Suprapubic skin (tissue), 4 donors: ENCODE data around the gene CACNA2D1. TPM values are rescaled to one million over a fixed set of nuclear protein-coding genes. Genes with fewer than 3 reads are reported as not detected.

Experiments used
- DNase-seq, 2 donors: peaks; one replicate each; pipeline ENCODE4 v3.0.0-alpha.2; 2019; ENCODE audit warnings: low spot score in 2 of 2
- H3K27ac ChIP-seq: fragments of 200-600 bp; sonication (generic); one replicate; pipeline ENCODE4 v1.5.1; 2019
- H3K27me3 ChIP-seq: fragments of 200-600 bp; sonication (generic); one replicate; pipeline ENCODE4 v1.5.1; 2019
- H3K36me3 ChIP-seq: fragments of 200-600 bp; sonication (generic); one replicate; pipeline ENCODE4 v1.5.1; 2019
- H3K4me1 ChIP-seq: fragments of 200-600 bp; sonication (generic); one replicate; pipeline ENCODE4 v1.5.1; 2019
- H3K4me3 ChIP-seq: fragments of 200-600 bp; sonication (generic); one replicate; pipeline ENCODE4 v1.5.1; 2019; ENCODE audit warnings: mild to moderate bottlenecking
- H3K9me3 ChIP-seq: fragments of 200-600 bp; sonication (generic); one replicate; pipeline ENCODE4 v1.5.1; 2019
- CTCF ChIP-seq, 2 donors: fragments of 200-600 bp in 1 of 2; fragments of 450-650 bp in 1 of 2; sonication (generic) in 1 of 2; IDR thresholded peaks; one replicate each; pipeline ENCODE4 v1.5.1; 2016 to 2019; ENCODE audit warnings: antibody characterized with exemption in 2 of 2, mild to moderate bottlenecking in 1 of 2, moderate library complexity in 1 of 2
- EP300 ChIP-seq: sonication (generic); formaldehyde crosslinking; IDR thresholded peaks from one replicate; pipeline ENCODE4 v1.6.1; 2017; ENCODE audit warnings: antibody characterized with exemption
- POLR2A ChIP-seq, 2 donors: fragments of 450-650 bp; IDR thresholded peaks; one replicate each; pipeline ENCODE4 v1.6.1; 2017; ENCODE audit warnings: antibody characterized with exemption in 2 of 2, mild to moderate bottlenecking in 2 of 2, moderate library complexity in 2 of 2
- POLR2AphosphoS5 ChIP-seq, 3 donors: sonication (generic); formaldehyde crosslinking; IDR thresholded peaks; one replicate each; pipeline ENCODE4 v1.6.1; 2017; ENCODE audit warnings: antibody characterized with exemption in 3 of 3
- WGBS: methylation state at CpG from one replicate; pipeline ENCODE4 v1.1.5; 2018; 5-methylcytosine and 5-hydroxymethylcytosine counted together
- total RNA-seq, 4 donors: library from RNA; depleted of rRNA; stranded (reverse); fragments of >200 nt; gene quantifications; one replicate each; pipeline ENCODE4 v1.1.0, GENCODE V29; 2016

Gene CACNA2D1
- total RNA-seq, 4 donors from 2014 or later, result 9.3 to 16.9 (median 10.6) TPM

GRCh38 chr7:82250598-82250997 lies 193.0 kb downstream of the CACNA2D1 start:
- Histone ChIP-seq H3K36me3 (no peaks in the 10 kb centered on the region), H3K4me3 (no peak overlapping the region), H3K27me3 (no peaks in the 10 kb centered on the region), H3K4me1 (peaks cover 7% of the 10 kb centered on the region), H3K27ac (no peak overlapping the region), H3K9me3 (no peaks in the 10 kb centered on the region)
- TF ChIP-seq EP300, result no peak
- TF ChIP-seq POLR2AphosphoS5 (IDR thresholded peaks at IDR 0.05), result no peak
- TF ChIP-seq CTCF (IDR thresholded peaks at IDR 0.05), result no peak
- TF ChIP-seq POLR2A (IDR thresholded peaks at IDR 0.05), result no peak
- DNase-seq, result no peak

- Histone ChIP-seq H3K4me3 (no peak overlapping the region), H3K27ac (no peak overlapping the region), H3K27me3 (no peaks in the 10 kb centered on the region), H3K9me3 (no peaks in the 10 kb centered on the region), H3K36me3 (no peaks in the 10 kb centered on the region), H3K4me1 (peaks cover 7% of the 10 kb centered on the region)
- DNase-seq, result no peak
- no peak for TF ChIP-seq POLR2AphosphoS5 (IDR thresholded peaks at IDR 0.05)
- TF ChIP-seq POLR2A (IDR thresholded peaks at IDR 0.05), result no peak
- no peak for TF ChIP-seq CTCF (IDR thresholded peaks at IDR 0.05)
- 96% methylated on average over 2 of the region's 2 CpGs for WGBS
These were observed 193.6 kb downstream of the CACNA2D1 start for GRCh38 chr7:82249979-82250378.

GRCh38 chr7:82247814-82248433 lies 195.7 kb downstream of the CACNA2D1 start:
- DNase-seq, result no peak
- 73% methylated on average over 3 of the region's 3 CpGs for WGBS
- Histone ChIP-seq H3K36me3 (no peaks in the 10 kb centered on the region), H3K4me1 (peaks cover 7% of the 10 kb centered on the region), H3K27me3 (no peaks in the 10 kb centered on the region), H3K27ac (no peak overlapping the region), H3K9me3 (no peaks in the 10 kb centered on the region), H3K4me3 (no peak overlapping the region)
- TF ChIP-seq CTCF (IDR thresholded peaks at IDR 0.05) (peak in 1 of 2 donors; percentile 34), POLR2A (IDR thresholded peaks at IDR 0.05) (no peak)

GRCh38 chr7:82244947-82245517 lies 198.5 kb downstream of the CACNA2D1 start:
- H3K27ac ChIP-seq, result no peak overlapping the region

GRCh38 chr7:82241356-82241755 lies 202.2 kb downstream of the CACNA2D1 start:
- TF ChIP-seq EP300, result no peak
- Histone ChIP-seq H3K4me1 (no peaks in the 10 kb centered on the region), H3K4me3 (no peak overlapping the region), H3K36me3 (no peaks in the 10 kb centered on the region), H3K9me3 (no peaks in the 10 kb centered on the region), H3K27ac (no peak overlapping the region), H3K27me3 (no peaks in the 10 kb centered on the region)
- no peak for DNase-seq

More at GRCh38 chr7:82244947-82245517, 198.5 kb downstream of the CACNA2D1 start:
- Histone ChIP-seq H3K9me3 (no peaks in the 10 kb centered on the region), H3K4me3 (no peak overlapping the region), H3K27me3 (no peaks in the 10 kb centered on the region), H3K4me1 (peaks cover 3% of the 10 kb centered on the region), H3K36me3 (no peaks in the 10 kb centered on the region)
- no peak for DNase-seq
- 84% methylated on average over 3 of the region's 3 CpGs for WGBS
- no peak for TF ChIP-seq POLR2A (IDR thresholded peaks at IDR 0.05)
- TF ChIP-seq EP300, result no peak
- no peak for TF ChIP-seq POLR2AphosphoS5 (IDR thresholded peaks at IDR 0.05)
- TF ChIP-seq CTCF (IDR thresholded peaks at IDR 0.05), result no peak

GRCh38 chr7:82235713-82236112 lies 207.9 kb downstream of the CACNA2D1 start:
- H3K4me3 ChIP-seq, result no peak overlapping the region
- H3K27ac ChIP-seq, result no peak overlapping the region
- H3K4me1 ChIP-seq, result no peaks in the 10 kb centered on the region
- DNase-seq, result no peak
- TF ChIP-seq POLR2A (IDR thresholded peaks at IDR 0.05), result no peak
- TF ChIP-seq EP300, result no peak
- 90% methylated on average over 2 of the region's 2 CpGs for WGBS
- H3K9me3 ChIP-seq, result no peaks in the 10 kb centered on the region
- no peaks in the 10 kb centered on the region for H3K36me3 ChIP-seq
- H3K27me3 ChIP-seq, result no peaks in the 10 kb centered on the region
